ENCODE measurements around the gene MYCBP. TPM values are rescaled to one million over a fixed set of nuclear protein-coding genes. Genes with fewer than 3 reads are reported as not detected.
"Not testable (repeated sequence)": the region's sequence is repeated elsewhere in the genome, so short reads cannot be mapped to it uniquely, and the experiment has no call there.

Gene MYCBP
- total RNA-seq, 1 donor from 2014 or later: 14.5 TPM

- TF ChIP-seq CTCF (IDR thresholded peaks at IDR 0.05; ENCODE audit: borderline replicate concordance): no peak
- Histone ChIP-seq H3K4me3 (no peak overlapping the region), H3K36me3 (peaks cover 6% of the 10 kb centered on the region), H3K9me3 (replicated peaks) (no peaks in the 10 kb centered on the region), H3K27me3 (ENCODE audit: low read depth) (no peaks in the 10 kb centered on the region), H3K27ac (replicated peaks) (no peak overlapping the region), H3K4me1 (no peaks in the 10 kb centered on the region)
- intact Hi-C loops (cut with micrococcal nuclease): no loop called here
- DNase-seq: no peak
Observed at GRCh38 chr1:38915352-38915948, 42.3 kb upstream of the MYCBP start.

GRCh38 chr1:38914908-38915307 lies 41.8 kb upstream of the MYCBP start:
- H3K4me3 ChIP-seq; H3K4me1 ChIP-seq; H3K36me3 ChIP-seq; H3K27me3 ChIP-seq (ENCODE audit: low read depth); H3K9me3 ChIP-seq (replicated peaks); H3K27ac ChIP-seq (replicated peaks); DNase-seq; intact Hi-C loops (cut with micrococcal nuclease): not testable (repeated sequence)

GRCh38 chr1:38908821-38909220 lies 35.7 kb upstream of the MYCBP start:
- Histone ChIP-seq H3K27ac (replicated peaks) (no peak overlapping the region), H3K9me3 (replicated peaks) (peaks cover 19% of the 10 kb centered on the region), H3K36me3 (no peaks in the 10 kb centered on the region), H3K27me3 (ENCODE audit: low read depth) (no peaks in the 10 kb centered on the region), H3K4me1 (no peaks in the 10 kb centered on the region), H3K4me3 (no peak overlapping the region)
- intact Hi-C loops (cut with micrococcal nuclease): no loop called here
- no peak for TF ChIP-seq CTCF (IDR thresholded peaks at IDR 0.05; ENCODE audit: borderline replicate concordance)
- no peak for DNase-seq

- no peaks in the 10 kb centered on the region for H3K27me3 ChIP-seq (ENCODE audit: low read depth)
- peaks cover 19% of the 10 kb centered on the region for H3K9me3 ChIP-seq (replicated peaks)
- intact Hi-C loops (cut with micrococcal nuclease): no loop called here
- no peak for DNase-seq
- no peak for TF ChIP-seq CTCF (IDR thresholded peaks at IDR 0.05; ENCODE audit: borderline replicate concordance)
- H3K27ac ChIP-seq (replicated peaks): no peak overlapping the region
- no peaks in the 10 kb centered on the region for H3K4me1 ChIP-seq
- no peaks in the 10 kb centered on the region for H3K36me3 ChIP-seq
- no peak overlapping the region for H3K4me3 ChIP-seq
Observed at GRCh38 chr1:38905985-38906384, 32.8 kb upstream of the MYCBP start.

GRCh38 chr1:38899560-38899959 lies 26.4 kb upstream of the MYCBP start:
- no peak for TF ChIP-seq CTCF (IDR thresholded peaks at IDR 0.05; ENCODE audit: borderline replicate concordance)
- H3K4me1 ChIP-seq: peaks cover 11% of the 10 kb centered on the region
- no peak for DNase-seq
- intact Hi-C loops (cut with micrococcal nuclease): no loop called here
- no peak overlapping the region for H3K27ac ChIP-seq (replicated peaks)
- H3K9me3 ChIP-seq (replicated peaks): no peaks in the 10 kb centered on the region
- H3K4me3 ChIP-seq: no peak overlapping the region
- no peaks in the 10 kb centered on the region for H3K27me3 ChIP-seq (ENCODE audit: low read depth)
- no peaks in the 10 kb centered on the region for H3K36me3 ChIP-seq

GRCh38 chr1:38898653-38899230 lies 25.6 kb upstream of the MYCBP start:
- TF ChIP-seq CTCF (IDR thresholded peaks at IDR 0.05; ENCODE audit: borderline replicate concordance): no peak
- Histone ChIP-seq H3K27ac (replicated peaks) (no peak overlapping the region), H3K27me3 (ENCODE audit: low read depth) (no peaks in the 10 kb centered on the region), H3K36me3 (no peaks in the 10 kb centered on the region), H3K4me3 (no peak overlapping the region), H3K4me1 (peaks cover 11% of the 10 kb centered on the region), H3K9me3 (replicated peaks) (no peaks in the 10 kb centered on the region)
- DNase-seq: no peak
- intact Hi-C loops (cut with micrococcal nuclease): no loop called here

Measured in left ventricle myocardium inferior (tissue), 1 donor.